Breast epithelium (tissue), 3 donors: ENCODE measurements around the gene NDOR1.

ENCODE experiments used
- CTCF ChIP-seq, 3 donors: fragments of 450-650 bp; IDR thresholded peaks; one replicate each; pipeline ENCODE4 v1.5.1; 2016 to 2017; ENCODE audit warnings: antibody characterized with exemption in 3 of 3, mild to moderate bottlenecking in 3 of 3, moderate library complexity in 3 of 3
- POLR2A ChIP-seq: fragments of 450-650 bp; IDR thresholded peaks from one replicate; pipeline ENCODE4 v1.6.1; 2016; ENCODE audit warnings: antibody characterized with exemption, mild to moderate bottlenecking, moderate library complexity
- POLR2AphosphoS5 ChIP-seq, 3 donors: sonication (generic); formaldehyde crosslinking; IDR thresholded peaks; one replicate each; pipeline ENCODE4 v1.6.1; 2017; ENCODE audit warnings: antibody characterized with exemption in 3 of 3

- TF ChIP-seq CTCF (IDR thresholded peaks at IDR 0.05) (no peak), POLR2AphosphoS5 (IDR thresholded peaks at IDR 0.05) (no peak), POLR2A (no peak)
These were observed 45.6 kb downstream of the NDOR1 start, which contains the start of gene STPG3 for GRCh38 chr9:137251194-137251461.
